Smooth muscle cell (in vitro differentiated cells): ENCODE measurements around the gene ATP8B4. TPM values are rescaled to one million over a fixed set of nuclear protein-coding genes. Genes with fewer than 3 reads are reported as not detected.

ENCODE experiments used
- DNase-seq: peaks from one replicate; lab custom pipeline; 2025; ENCODE audit not compliant: unreplicated experiment; lab: John Stamatoyannopoulos, UW
- H2AFZ ChIP-seq: fragments of 200-600 bp; sonication (generic); 2 replicates; pipeline ENCODE4 v1.6.0; 2016; ENCODE audit warnings: antibody characterized with exemption, low read depth, mild to moderate bottlenecking
- H3F3A ChIP-seq: fragments of 200-600 bp; sonication (generic); 2 replicates; pipeline ENCODE4 v1.6.0; 2017; ENCODE audit warnings: antibody characterized with exemption, low read depth
- H3K27ac ChIP-seq: fragments of 200-600 bp; sonication (generic); 2 replicates; pipeline ENCODE4 v1.5.1; 2016; ENCODE audit warnings: low read depth, mild to moderate bottlenecking
- H3K27me3 ChIP-seq: fragments of 200-600 bp; sonication (generic); 2 replicates; pipeline ENCODE4 v1.6.1; 2016; ENCODE audit warnings: low read depth, mild to moderate bottlenecking
- H3K36me3 ChIP-seq: fragments of 200-600 bp; sonication (generic); 2 replicates; pipeline ENCODE4 v1.5.1; 2016; ENCODE audit warnings: low read depth
- H3K4me1 ChIP-seq: fragments of 200-600 bp; sonication (generic); 2 replicates; pipeline ENCODE4 v1.5.1; 2016; ENCODE audit warnings: low read depth
- H3K4me2 ChIP-seq: fragments of 200-600 bp; sonication (generic); 2 replicates; pipeline ENCODE4 v1.6.0; 2016; ENCODE audit warnings: mild to moderate bottlenecking
- H3K4me3 ChIP-seq: fragments of 200-600 bp; sonication (generic); 2 replicates; pipeline ENCODE4 v1.5.1; 2016; ENCODE audit warnings: mild to moderate bottlenecking
- H3K79me2 ChIP-seq: fragments of 200-600 bp; sonication (generic); 2 replicates; pipeline ENCODE4 v1.6.0; 2016; ENCODE audit warnings: low read depth, mild to moderate bottlenecking
- H3K9ac ChIP-seq: fragments of 200-600 bp; sonication (generic); 2 replicates; pipeline ENCODE4 v1.6.0; 2016; ENCODE audit warnings: low read depth
- H3K9me3 ChIP-seq: fragments of 200-600 bp; sonication (generic); replicated peaks from 2 replicates; pipeline ENCODE4 v1.5.1; 2016; ENCODE audit warnings: low read depth
- H4K20me1 ChIP-seq: fragments of 200-600 bp; sonication (generic); 2 replicates; pipeline ENCODE4 v1.6.0; 2016; ENCODE audit warnings: low read depth
- WGBS: methylation state at CpG from one replicate; pipeline ENCODE4 v1.1.7; 2016; ENCODE audit warnings: low lambda C conversion rate; 5-methylcytosine and 5-hydroxymethylcytosine counted together
- polyA plus RNA-seq: library from polyadenylated mRNA; unstranded; fragments of >200 nt; fragmentation: Nextera tagmentation; extraction: Ambion mirVana; gene quantifications from 2 replicates; pipeline ENCODE4 v1.2.1, GENCODE V29; 2016
- total RNA-seq: library from RNA; depleted of rRNA; stranded (reverse); fragments of >200 nt; gene quantifications from 2 replicates; pipeline ENCODE4 v1.2.3, GENCODE V29; 2014
- TF ChIP-seq, protein P1 (sequence below): fragments of 200-600 bp; sonication (generic); IDR thresholded peaks from 2 replicates; pipeline ENCODE4 v1.5.1; 2017; ENCODE audit warnings: borderline replicate concordance, mild to moderate bottlenecking, antibody characterized with exemption; ENCODE audit not compliant: insufficient read depth, poor library complexity, severe bottlenecking

The ATP8B4 gene
- total and polyA plus RNA-seq, 2 experiments from 2014 or later, result 21.7 to 60.5 TPM

DNA sequence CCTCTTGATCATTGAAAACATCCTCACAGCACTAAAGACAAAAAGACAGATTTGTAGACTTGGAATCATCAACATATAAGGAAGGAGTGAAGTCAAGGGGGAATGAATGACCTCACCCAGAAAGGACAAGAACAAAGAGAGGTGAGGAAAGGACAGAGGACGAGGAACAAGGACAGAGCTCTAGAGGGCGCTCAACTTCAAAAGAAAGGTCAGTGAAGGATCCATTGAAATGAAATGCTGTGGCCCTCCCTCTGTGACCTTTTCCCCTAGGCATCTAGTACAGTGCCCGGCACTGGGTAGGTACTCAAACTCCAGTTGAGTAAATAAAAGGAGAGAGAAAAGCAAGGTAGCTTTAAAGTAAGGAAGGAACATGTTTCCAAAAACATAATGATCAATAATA lies 2.6 kb downstream of the ATP8B4 start:
- DNase-seq, result no peak
- H3K9ac ChIP-seq, result no peak overlapping the region
- H3K4me3 ChIP-seq, result no peak overlapping the region
- 39% methylated on average over 3 of the region's 3 CpGs for WGBS
- no peaks in the 10 kb centered on the region for H3F3A ChIP-seq
- H4K20me1 ChIP-seq, result no peaks in the 10 kb centered on the region
- no peak overlapping the region for H3K4me2 ChIP-seq
- TF ChIP-seq, protein P1, sequence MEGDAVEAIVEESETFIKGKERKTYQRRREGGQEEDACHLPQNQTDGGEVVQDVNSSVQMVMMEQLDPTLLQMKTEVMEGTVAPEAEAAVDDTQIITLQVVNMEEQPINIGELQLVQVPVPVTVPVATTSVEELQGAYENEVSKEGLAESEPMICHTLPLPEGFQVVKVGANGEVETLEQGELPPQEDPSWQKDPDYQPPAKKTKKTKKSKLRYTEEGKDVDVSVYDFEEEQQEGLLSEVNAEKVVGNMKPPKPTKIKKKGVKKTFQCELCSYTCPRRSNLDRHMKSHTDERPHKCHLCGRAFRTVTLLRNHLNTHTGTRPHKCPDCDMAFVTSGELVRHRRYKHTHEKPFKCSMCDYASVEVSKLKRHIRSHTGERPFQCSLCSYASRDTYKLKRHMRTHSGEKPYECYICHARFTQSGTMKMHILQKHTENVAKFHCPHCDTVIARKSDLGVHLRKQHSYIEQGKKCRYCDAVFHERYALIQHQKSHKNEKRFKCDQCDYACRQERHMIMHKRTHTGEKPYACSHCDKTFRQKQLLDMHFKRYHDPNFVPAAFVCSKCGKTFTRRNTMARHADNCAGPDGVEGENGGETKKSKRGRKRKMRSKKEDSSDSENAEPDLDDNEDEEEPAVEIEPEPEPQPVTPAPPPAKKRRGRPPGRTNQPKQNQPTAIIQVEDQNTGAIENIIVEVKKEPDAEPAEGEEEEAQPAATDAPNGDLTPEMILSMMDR, result peak; percentile 13
- H3K79me2 ChIP-seq, result no peaks in the 10 kb centered on the region
- H3K36me3 ChIP-seq, result no peaks in the 10 kb centered on the region
- peaks cover 17% of the 10 kb centered on the region for H3K4me1 ChIP-seq
- no peak overlapping the region for H3K27ac ChIP-seq
- H2AFZ ChIP-seq, result no peak overlapping the region
- no peaks in the 10 kb centered on the region for H3K27me3 ChIP-seq
- H3K9me3 ChIP-seq, result no peaks in the 10 kb centered on the region

DNA sequence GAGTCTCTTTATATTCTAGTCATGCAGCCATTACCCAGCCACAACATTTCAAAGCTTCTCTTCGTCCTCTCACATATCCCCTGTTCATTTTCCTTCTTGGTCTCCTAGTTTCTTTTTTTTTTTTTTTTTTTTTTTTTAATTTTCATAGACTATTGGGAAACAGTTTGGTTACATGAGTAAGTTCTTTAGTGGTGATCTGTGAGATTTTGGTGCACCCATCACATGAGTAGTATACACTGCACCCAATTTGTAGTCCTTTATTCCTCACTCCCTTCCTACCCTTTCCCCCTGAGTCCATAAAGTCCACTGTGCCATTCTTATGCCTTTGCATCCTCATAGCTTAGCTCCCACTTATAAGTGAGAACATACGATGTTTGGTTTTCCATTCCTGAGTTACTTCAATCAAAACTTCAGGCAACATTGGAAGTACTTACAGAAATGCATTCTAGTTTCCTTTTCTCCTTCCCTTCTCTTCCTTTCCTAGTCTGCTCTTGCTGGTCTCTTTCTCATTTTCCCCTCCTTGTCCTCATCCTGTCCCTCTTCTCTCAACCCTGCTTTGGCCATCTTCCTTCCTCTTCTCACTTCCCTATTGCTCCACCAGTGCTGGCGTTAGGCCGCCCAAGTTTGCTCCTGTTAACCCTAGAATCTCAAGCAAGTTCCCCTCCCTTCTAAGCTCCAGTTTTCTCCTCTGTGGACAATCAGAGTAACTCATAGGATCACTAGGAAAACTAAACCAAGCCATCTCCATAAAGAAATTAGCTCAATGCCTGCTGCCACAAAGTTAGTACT lies 4.8 kb downstream of the ATP8B4 start:
- Histone ChIP-seq H3F3A (no peaks in the 10 kb centered on the region), H4K20me1 (no peaks in the 10 kb centered on the region), H2AFZ (no peak overlapping the region), H3K9ac (no peak overlapping the region), H3K9me3 (no peaks in the 10 kb centered on the region), H3K4me1 (peaks cover 10% of the 10 kb centered on the region), H3K36me3 (no peaks in the 10 kb centered on the region), H3K27me3 (no peaks in the 10 kb centered on the region), H3K4me2 (no peak overlapping the region), H3K79me2 (no peaks in the 10 kb centered on the region), H3K27ac (no peak overlapping the region), H3K4me3 (no peak overlapping the region)
- TF ChIP-seq, protein P1, result no peak
- WGBS, result 91% methylated on average over 4 of the region's 4 CpGs
- no peak for DNase-seq

DNA sequence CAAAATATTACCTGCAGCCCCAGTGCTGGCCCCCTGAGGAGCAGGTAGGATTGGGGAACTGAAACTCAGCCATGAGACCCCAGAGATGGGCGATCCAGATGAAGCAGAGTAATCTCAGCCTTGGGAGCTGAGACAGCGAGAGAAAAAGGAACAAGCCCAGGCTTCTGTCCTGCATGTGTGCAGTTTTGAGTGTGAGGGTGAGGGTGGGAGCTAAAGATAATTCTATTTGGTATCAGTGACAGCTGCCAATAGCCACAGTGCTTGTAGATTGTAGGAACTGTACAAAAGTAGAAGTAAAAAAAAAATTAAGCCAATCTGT lies 5.9 kb downstream of the ATP8B4 start:
- H3K9me3 ChIP-seq, result no peaks in the 10 kb centered on the region

More for the DNA sequence above, 5.9 kb downstream of the ATP8B4 start:
- H3K9ac ChIP-seq, result no peak overlapping the region
- no peak overlapping the region for H3K4me3 ChIP-seq
- TF ChIP-seq, protein P1, result no peak
- H3K79me2 ChIP-seq, result no peaks in the 10 kb centered on the region
- H3K27me3 ChIP-seq, result no peaks in the 10 kb centered on the region
- no peak overlapping the region for H3K27ac ChIP-seq
- no peaks in the 10 kb centered on the region for H4K20me1 ChIP-seq
- 95% methylated on average over 2 of the region's 2 CpGs for WGBS
- no peak overlapping the region for H2AFZ ChIP-seq
- no peaks in the 10 kb centered on the region for H3F3A ChIP-seq
- no peak overlapping the region for H3K4me2 ChIP-seq
- DNase-seq, result no peak
- H3K4me1 ChIP-seq, result no peaks in the 10 kb centered on the region
- no peaks in the 10 kb centered on the region for H3K36me3 ChIP-seq
